HG02943 (cell line): Measurements from ENCODE around the gene TPST1.
"Not testable (repeated sequence)": the region's sequence is repeated elsewhere in the genome, so short reads cannot be mapped to it uniquely, and the experiment has no call there.

Source experiments
- ATAC-seq: cut with Tn5 transposase; IDR thresholded peaks from one replicate; pipeline ENCODE4 v1.9.1; 2021; ENCODE audit warnings: mild to moderate bottlenecking, low read depth, moderate library complexity; ENCODE audit not compliant: unreplicated experiment

The TPST1 gene

GRCh38 chr7:66204822-66205740 lies at the start of gene TPST1:
TPST1 (plus strand) TSS chr7:66205334; CDS start chr7:66240426, 35,092 bp downstream.
- ATAC-seq: peak; percentile 95

- not testable (repeated sequence) for ATAC-seq
These were observed 49.1 kb upstream of the TPST1 start for GRCh38 chr7:66156035-66156434.

- no peak for ATAC-seq
These were observed 48.1 kb upstream of the TPST1 start for GRCh38 chr7:66157060-66157459.

- ATAC-seq: no peak
These were observed 42.5 kb upstream of the TPST1 start for GRCh38 chr7:66162622-66163021.

GRCh38 chr7:66163186-66163610 lies 41.9 kb upstream of the TPST1 start:
- no peak for ATAC-seq

- no peak for ATAC-seq
These were observed 40.8 kb upstream of the TPST1 start for GRCh38 chr7:66164356-66164755.

- no peak for ATAC-seq
These were observed 37.3 kb upstream of the TPST1 start for GRCh38 chr7:66167773-66168387.

- no peak for ATAC-seq
These were observed 35.5 kb upstream of the TPST1 start for GRCh38 chr7:66169616-66170015.

GRCh38 chr7:66170309-66171231 lies 34.6 kb upstream of the TPST1 start:
- no peak for ATAC-seq

GRCh38 chr7:66172536-66173401 lies 32.4 kb upstream of the TPST1 start:
- not testable (repeated sequence) for ATAC-seq

GRCh38 chr7:66173856-66174255 lies 31.3 kb upstream of the TPST1 start:
- ATAC-seq: no peak

- ATAC-seq: not testable (repeated sequence)
These were observed 30.1 kb upstream of the TPST1 start for GRCh38 chr7:66175006-66175405.

GRCh38 chr7:66176914-66177313 lies 28.2 kb upstream of the TPST1 start:
- ATAC-seq: no peak

- no peak for ATAC-seq
These were observed 26.9 kb upstream of the TPST1 start for GRCh38 chr7:66178258-66178657.

- ATAC-seq: no peak
These were observed 23.8 kb upstream of the TPST1 start for GRCh38 chr7:66181329-66181728.

GRCh38 chr7:66181845-66182244 lies 23.3 kb upstream of the TPST1 start:
- ATAC-seq: no peak

- no peak for ATAC-seq
These were observed 22.2 kb upstream of the TPST1 start for GRCh38 chr7:66182920-66183319.

GRCh38 chr7:66183700-66184099 lies 21.4 kb upstream of the TPST1 start:
- no peak for ATAC-seq

GRCh38 chr7:66185680-66186187 lies 19.4 kb upstream of the TPST1 start:
- ATAC-seq: no peak

GRCh38 chr7:66186991-66187390 lies 18.1 kb upstream of the TPST1 start:
- ATAC-seq: no peak
